ENCODE results near the gene MYL4.
"Not testable (repeated sequence)": the region's sequence is repeated elsewhere in the genome, so short reads cannot be mapped to it uniquely, and the experiment has no call there.

MYL4 gene

GRCh38 chr17:47207143-47208067 is 1.7 kb upstream of the MYL4 start:
- TF ChIP-seq CTCF (IDR thresholded peaks at IDR 0.05; ENCODE audit: insufficient read depth, missing control alignments): no peak
- FAIRE-seq (peak; percentile 48), DNase-seq (ENCODE audit: insufficient read length, low spot score) (no peak)

GRCh38 chr17:47209499-47209898 is 351 bp downstream of the MYL4 start:
- no peak for TF ChIP-seq CTCF (IDR thresholded peaks at IDR 0.05; ENCODE audit: insufficient read depth, missing control alignments)
- FAIRE-seq: no peak
- no peak for DNase-seq (ENCODE audit: insufficient read length, low spot score)

- DNase-seq (ENCODE audit: insufficient read length, low spot score) (no peak), FAIRE-seq (no peak)
- no peak for TF ChIP-seq CTCF (IDR thresholded peaks at IDR 0.05; ENCODE audit: insufficient read depth, missing control alignments)
Measured at GRCh38 chr17:47210105-47210504, 957 bp downstream of the MYL4 start.

- TF ChIP-seq CTCF (IDR thresholded peaks at IDR 0.05; ENCODE audit: insufficient read depth, missing control alignments): no peak
- DNase-seq (ENCODE audit: insufficient read length, low spot score) (no peak), FAIRE-seq (no peak)
Measured at GRCh38 chr17:47210779-47211178, 1.6 kb downstream of the MYL4 start.

GRCh38 chr17:47212458-47212857 is 3.3 kb downstream of the MYL4 start:
- DNase-seq (ENCODE audit: insufficient read length, low spot score) (no peak), FAIRE-seq (no peak)
- no peak for TF ChIP-seq CTCF (IDR thresholded peaks at IDR 0.05; ENCODE audit: insufficient read depth, missing control alignments)

GRCh38 chr17:47213540-47213939 is 4.4 kb downstream of the MYL4 start:
- TF ChIP-seq CTCF (IDR thresholded peaks at IDR 0.05; ENCODE audit: insufficient read depth, missing control alignments): no peak
- no peak for FAIRE-seq
- DNase-seq (ENCODE audit: insufficient read length, low spot score): no peak

- FAIRE-seq: no peak
- no peak for TF ChIP-seq CTCF (IDR thresholded peaks at IDR 0.05; ENCODE audit: insufficient read depth, missing control alignments)
- DNase-seq (ENCODE audit: insufficient read length, low spot score): no peak
Measured at GRCh38 chr17:47214931-47215330, 5.8 kb downstream of the MYL4 start.

- FAIRE-seq; DNase-seq (ENCODE audit: insufficient read length, low spot score): not testable (repeated sequence)
Measured at GRCh38 chr17:47216821-47217220, 7.7 kb downstream of the MYL4 start.

- FAIRE-seq; DNase-seq (ENCODE audit: insufficient read length, low spot score): not testable (repeated sequence)
Measured at GRCh38 chr17:47217279-47217678, 8.1 kb downstream of the MYL4 start.

All from D721Med (cell line).